B cell (primary cell): ENCODE data around the gene ACKR1.

Experiments
- CTCF ChIP-seq: fragments of 200-600 bp; IDR thresholded peaks from one replicate; pipeline ENCODE4 v1.8.0; 2022; ENCODE audit warnings: antibody characterized with exemption, mild to moderate bottlenecking
- EZH2 ChIP-seq: IDR thresholded peaks from 2 replicates; pipeline ENCODE4 v1.6.1; 2012; ENCODE audit warnings: borderline replicate concordance, low read depth, mild to moderate bottlenecking, moderate library complexity, low read length; ENCODE audit not compliant: insufficient read depth, poor library complexity, severe bottlenecking

- TF ChIP-seq CTCF (no peak), EZH2 (no peak)
Measured at GRCh38 chr1:159171254-159171687, 33.4 kb upstream of the ACKR1 start, which contains the start of gene CADM3.
